ENCODE measurements around the gene STK10. TPM values are rescaled to one million over a fixed set of nuclear protein-coding genes. Genes with fewer than 3 reads are reported as not detected.

STK10 gene
- total and polyA plus RNA-seq, 4 donors: 17.2 to 65.4 (median 43.6) TPM

DNA sequence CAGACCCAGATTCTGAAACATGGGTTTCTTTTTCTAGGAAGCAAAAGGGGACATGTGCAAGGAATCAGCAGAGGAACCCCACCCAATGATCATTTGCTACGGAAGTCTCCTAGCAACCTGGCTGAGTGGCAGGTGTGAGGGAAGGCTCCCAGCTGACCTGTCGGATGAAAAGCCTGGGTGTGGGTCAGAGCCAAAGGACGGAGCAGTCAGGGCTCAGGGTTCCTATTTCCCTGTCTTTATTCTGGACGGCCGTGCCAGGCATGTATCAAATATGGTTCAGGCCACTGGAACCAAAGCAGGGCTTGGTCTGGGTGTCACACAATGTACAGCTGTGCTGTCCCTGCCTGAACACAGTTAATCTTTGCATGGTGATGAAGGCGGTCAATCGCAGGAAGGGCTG lies 20.1 kb downstream of the STK10 start:
- peak overlapping the region; percentile 17 to 18 for H3K27ac ChIP-seq (ENCODE audit: low read depth in 1 of 2, low read length in 1 of 2)
- H3K27me3 ChIP-seq (ENCODE audit: control insufficient read depth in 3 of 3, insufficient read depth in 3 of 3, low read length in 2 of 3): no peaks in the 10 kb centered on the region
- no peaks in the 10 kb centered on the region for H3K9me3 ChIP-seq (ENCODE audit: control insufficient read depth in 4 of 4, insufficient read depth in 3 of 4, low read length in 3 of 4)
- ATAC-seq (ENCODE audit: insufficient read depth, low FRiP score): no peak
- H3K36me3 ChIP-seq (ENCODE audit: control insufficient read depth in 4 of 4, insufficient read depth in 4 of 4, low read length in 4 of 4): peaks cover 0 to 2% (median 0%) of the 10 kb centered on the region in 4 donors
- DNase-seq: peak; percentile 66 to 74 (median 67)
- TF ChIP-seq, protein P1, sequence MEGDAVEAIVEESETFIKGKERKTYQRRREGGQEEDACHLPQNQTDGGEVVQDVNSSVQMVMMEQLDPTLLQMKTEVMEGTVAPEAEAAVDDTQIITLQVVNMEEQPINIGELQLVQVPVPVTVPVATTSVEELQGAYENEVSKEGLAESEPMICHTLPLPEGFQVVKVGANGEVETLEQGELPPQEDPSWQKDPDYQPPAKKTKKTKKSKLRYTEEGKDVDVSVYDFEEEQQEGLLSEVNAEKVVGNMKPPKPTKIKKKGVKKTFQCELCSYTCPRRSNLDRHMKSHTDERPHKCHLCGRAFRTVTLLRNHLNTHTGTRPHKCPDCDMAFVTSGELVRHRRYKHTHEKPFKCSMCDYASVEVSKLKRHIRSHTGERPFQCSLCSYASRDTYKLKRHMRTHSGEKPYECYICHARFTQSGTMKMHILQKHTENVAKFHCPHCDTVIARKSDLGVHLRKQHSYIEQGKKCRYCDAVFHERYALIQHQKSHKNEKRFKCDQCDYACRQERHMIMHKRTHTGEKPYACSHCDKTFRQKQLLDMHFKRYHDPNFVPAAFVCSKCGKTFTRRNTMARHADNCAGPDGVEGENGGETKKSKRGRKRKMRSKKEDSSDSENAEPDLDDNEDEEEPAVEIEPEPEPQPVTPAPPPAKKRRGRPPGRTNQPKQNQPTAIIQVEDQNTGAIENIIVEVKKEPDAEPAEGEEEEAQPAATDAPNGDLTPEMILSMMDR (IDR thresholded peaks at IDR 0.05; ENCODE audit: control extremely low read depth, extremely low read depth): no peak
- WGBS, 2 donors: 65 to 75% methylated on average over 7 of the region's 7 CpGs
- H3K9ac ChIP-seq (ENCODE audit: insufficient read depth in 1 of 2, low read length in 2 of 2): peak overlapping the region in 1 of 2 donors; percentile 27
- peaks cover 10 to 40% (median 29%) of the 10 kb centered on the region in 5 donors for H3K4me1 ChIP-seq (ENCODE audit: control insufficient read depth in 5 of 5, insufficient read depth in 5 of 5, low read length in 5 of 5)
- no peak overlapping the region for H3K4me3 ChIP-seq

DNA sequence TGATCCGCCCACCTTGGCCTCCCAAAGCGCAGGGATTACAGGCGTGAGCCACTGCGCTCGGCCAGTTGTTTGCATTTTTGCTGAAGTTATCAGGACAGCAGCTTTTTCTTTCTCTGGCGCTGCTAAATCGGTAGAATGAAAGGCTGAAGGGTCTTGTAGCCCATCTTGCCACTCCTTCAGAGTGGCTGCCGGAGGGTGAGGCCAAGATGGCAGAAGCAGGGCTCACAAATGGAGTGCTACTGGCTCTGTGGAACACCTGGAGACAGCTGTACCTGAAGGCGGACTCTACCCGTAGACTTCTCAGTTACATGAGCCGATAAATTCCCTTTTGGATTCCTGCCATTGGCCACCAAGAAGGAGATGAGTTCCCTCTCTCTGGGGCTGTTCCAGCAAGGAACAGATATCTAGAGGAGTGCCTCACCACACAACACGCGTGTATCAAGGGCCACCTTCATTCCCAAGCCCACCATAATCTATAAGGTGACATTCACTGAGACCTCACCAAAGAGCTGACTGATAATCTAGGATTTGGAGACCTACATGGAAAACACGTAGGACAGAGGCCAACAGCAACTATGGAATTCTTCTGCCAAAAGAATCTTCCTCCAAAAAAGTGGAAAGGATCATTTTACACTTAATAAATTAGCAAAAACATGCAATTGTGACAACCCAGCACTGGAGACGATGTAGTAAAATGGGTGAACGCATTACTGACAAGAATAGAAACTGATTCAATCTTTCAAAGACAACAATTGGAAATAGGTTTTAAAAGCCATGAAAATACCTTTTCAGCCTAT lies 21.8 kb downstream of the STK10 start:
- TF ChIP-seq, protein P1 (IDR thresholded peaks at IDR 0.05; ENCODE audit: control extremely low read depth, extremely low read depth): no peak
- H3K36me3 ChIP-seq (ENCODE audit: control insufficient read depth in 4 of 4, insufficient read depth in 4 of 4, low read length in 4 of 4): peaks cover 0 to 2% (median 0%) of the 10 kb centered on the region in 4 donors
- no peaks in the 10 kb centered on the region for H3K9me3 ChIP-seq (ENCODE audit: control insufficient read depth in 4 of 4, insufficient read depth in 3 of 4, low read length in 3 of 4)
- ATAC-seq (ENCODE audit: insufficient read depth, low FRiP score) (no peak), DNase-seq (peak in 2 of 3 donors; percentile 28 to 42)
- no peak overlapping the region for H3K4me3 ChIP-seq
- no peaks in the 10 kb centered on the region for H3K27me3 ChIP-seq (ENCODE audit: control insufficient read depth in 3 of 3, insufficient read depth in 3 of 3, low read length in 2 of 3)
- H3K4me1 ChIP-seq (ENCODE audit: control insufficient read depth in 5 of 5, insufficient read depth in 5 of 5, low read length in 5 of 5): peaks cover 10 to 43% (median 34%) of the 10 kb centered on the region in 5 donors
- H3K9ac ChIP-seq (ENCODE audit: insufficient read depth in 1 of 2, low read length in 2 of 2): no peak overlapping the region
- 81 to 84% methylated on average over 16 of the region's 16 CpGs for WGBS, 2 donors
- peak overlapping the region in 1 of 2 donors; percentile 42 for H3K27ac ChIP-seq (ENCODE audit: low read depth in 1 of 2, low read length in 1 of 2)

DNA sequence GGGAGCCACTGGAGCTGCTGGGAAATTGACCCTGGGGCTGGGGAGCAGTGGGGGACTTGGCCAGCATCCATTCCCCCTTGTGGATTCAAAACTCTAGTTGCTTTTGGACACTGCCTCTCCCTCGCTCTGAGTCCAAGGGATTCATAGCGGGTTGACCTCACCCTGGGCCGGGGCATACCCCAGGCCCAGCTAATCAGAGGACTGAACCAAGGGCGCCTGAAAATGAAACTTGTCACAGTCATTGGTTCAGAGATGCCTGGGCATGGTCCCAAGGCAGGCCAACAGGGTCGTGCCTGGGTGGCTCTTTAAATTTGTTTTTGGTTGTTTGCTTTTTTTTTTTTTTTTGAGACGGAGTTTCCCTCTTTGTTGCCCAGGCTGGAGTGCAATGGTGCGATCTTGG lies 22.6 kb downstream of the STK10 start:
- no peak for DNase-seq
- H3K4me3 ChIP-seq: no peak overlapping the region
- 75 to 81% methylated on average over 7 of the region's 7 CpGs for WGBS, 2 donors
- no peak overlapping the region for H3K9ac ChIP-seq (ENCODE audit: insufficient read depth in 1 of 2, low read length in 2 of 2)
- peaks cover 10 to 43% (median 34%) of the 10 kb centered on the region in 5 donors for H3K4me1 ChIP-seq (ENCODE audit: control insufficient read depth in 5 of 5, insufficient read depth in 5 of 5, low read length in 5 of 5)
- H3K9me3 ChIP-seq (ENCODE audit: control insufficient read depth in 4 of 4, insufficient read depth in 3 of 4, low read length in 3 of 4): no peaks in the 10 kb centered on the region
- TF ChIP-seq, protein P1 (IDR thresholded peaks at IDR 0.05; ENCODE audit: control extremely low read depth, extremely low read depth): no peak
- no peak for ATAC-seq (ENCODE audit: insufficient read depth, low FRiP score)
- H3K27ac ChIP-seq (ENCODE audit: low read depth in 1 of 2, low read length in 1 of 2): no peak overlapping the region
- H3K36me3 ChIP-seq (ENCODE audit: control insufficient read depth in 4 of 4, insufficient read depth in 4 of 4, low read length in 4 of 4): peaks cover 0 to 2% (median 0%) of the 10 kb centered on the region in 4 donors
- H3K27me3 ChIP-seq (ENCODE audit: control insufficient read depth in 3 of 3, insufficient read depth in 3 of 3, low read length in 2 of 3): no peaks in the 10 kb centered on the region
